SK-N-SH (cell line): ENCODE measurements around the gene ATP13A5.

Source experiments
- CHD2 ChIP-seq: fragments of 150-350 bp; IDR thresholded peaks from 2 replicates; pipeline ENCODE4 v1.6.1; 2018; ENCODE audit warnings: low read length; ENCODE audit not compliant: partially characterized antibody
- CTCF ChIP-seq: fragments of 200-600 bp; sonication (generic); IDR thresholded peaks from 2 replicates; pipeline ENCODE4 v1.6.1; 2017; ENCODE audit warnings: antibody characterized with exemption, mild to moderate bottlenecking, moderate library complexity
- EP300 ChIP-seq, 2 experiments: IDR thresholded peaks; 2 replicates each; pipeline versions ENCODE4 v1.4.0 to v1.6.1; 2012; ENCODE audit warnings: borderline replicate concordance in 1 of 2, low read depth in 1 of 2, low read length in 1 of 2
- IRF3 ChIP-seq: fragments of 150-350 bp; IDR thresholded peaks from 2 replicates; pipeline ENCODE4 v1.6.1; 2016; ENCODE audit warnings: mild to moderate bottlenecking, low read depth, low read length
- NRF1 ChIP-seq: IDR thresholded peaks from 2 replicates; pipeline ENCODE4 v1.6.1; 2012; ENCODE audit warnings: low read depth, mild to moderate bottlenecking, low read length
- RFX5 ChIP-seq: IDR thresholded peaks from 2 replicates; pipeline ENCODE4 v1.6.1; 2012; ENCODE audit warnings: mild to moderate bottlenecking, improper control_type of control experiment, low read length

GRCh38 chr3:193231201-193231600 is 147.4 kb downstream of the ATP13A5 start:
- TF ChIP-seq IRF3, result no peak
- no peak for TF ChIP-seq CHD2
- no peak for TF ChIP-seq EP300 (IDR thresholded peaks at IDR 0.05; ENCODE audit: borderline replicate concordance in 1 of 2, low read depth in 1 of 2, low read length in 1 of 2)
- no peak for TF ChIP-seq CTCF
- TF ChIP-seq NRF1, result no peak
- no peak for TF ChIP-seq RFX5
